Activated CD4-positive, CD25-positive, alpha-beta regulatory T cell treated with anti-CD3 and anti-CD28 coated beads, Interleukin-2, amount 50 U/mL, for 72 hours (primary cell): Measurements from ENCODE around the gene EIF4E1B.

Experiments used
- DNase-seq: peaks from one replicate; pipeline ENCODE4 v3.0.0; 2021

The EIF4E1B gene

GRCh38 chr5:176694146-176694545, 63.7 kb downstream of the EIF4E1B start:
- no peak for DNase-seq

- no peak for DNase-seq
Observed at GRCh38 chr5:176694631-176695030, 64.2 kb downstream of the EIF4E1B start.

GRCh38 chr5:176695073-176695472, 64.6 kb downstream of the EIF4E1B start:
- DNase-seq, result no peak
